HEK293 (cell line): ENCODE data around the gene C8A.
A peak's percentile ranks its signal among the peaks of the same experiment; 100 is the strongest.

Experiments used
- CTCF ChIA-PET: fragments of 350-600 bp; formaldehyde crosslinking; extraction: SDS; loops from one replicate; lab custom pipeline; 2021; ENCODE audit warnings: antibody characterized with exemption; lab: Yijun Ruan, JAX
- POLR2A ChIA-PET: fragments of 300-600 bp; formaldehyde crosslinking; extraction: SDS; loops from one replicate; lab custom pipeline; 2020; ENCODE audit warnings: antibody characterized with exemption, inconsistent platforms; lab: Yijun Ruan, JAX
- H3K27ac ChIP-seq: fragments of 200-500 bp; sonication (Bioruptor generic); 2 replicates; pipeline ENCODE4 v1.5.1; 2014; ENCODE audit warnings: low read depth, low read length, control low read depth, inconsistent platforms; ENCODE audit errors: extremely low read depth
- H3K36me3 ChIP-seq, 2 experiments: fragments of 200-500 bp in 1 of 2; sonication (Bioruptor generic) in 1 of 2; 1 replicate in 1 of 2; 2 replicates in 1 of 2; pipeline ENCODE4 v1.5.1; 2014 to 2017; ENCODE audit warnings: inconsistent platforms in 2 of 2, low read length in 2 of 2; ENCODE audit not compliant: control insufficient read depth in 2 of 2, insufficient read depth in 1 of 2
- H3K4me1 ChIP-seq: fragments of 200-500 bp; sonication (Bioruptor generic); 2 replicates; pipeline ENCODE4 v1.5.1; 2014; ENCODE audit warnings: mild to moderate bottlenecking, low read length, inconsistent platforms; ENCODE audit not compliant: control insufficient read depth, insufficient read depth
- H3K4me3 ChIP-seq: 2 replicates; pipeline ENCODE4 v1.5.1; 2011; ENCODE audit warnings: low read depth, mild to moderate bottlenecking, control low read depth, low read length, moderate library complexity
- H3K9me3 ChIP-seq: fragments of 200-500 bp; sonication (Bioruptor generic); 2 replicates; pipeline ENCODE4 v1.5.1; 2014; ENCODE audit warnings: low read depth, low read length, inconsistent platforms; ENCODE audit not compliant: control insufficient read depth, insufficient read depth
- IKZF3 ChIP-seq: fragments of 450-650 bp; IDR thresholded peaks from 2 replicates; pipeline ENCODE4 v1.5.0; 2018; ENCODE audit warnings: missing biosample characterization, mild to moderate bottlenecking, missing genetic modification characterization, moderate library complexity
- MEIS1 ChIP-seq: sonication (generic); formaldehyde crosslinking; IDR thresholded peaks from 2 replicates; pipeline ENCODE4 v1.8.1; 2022; ENCODE audit warnings: missing genetic modification reagents, mild to moderate bottlenecking, borderline replicate concordance
- MYNN ChIP-seq: fragments of 450-650 bp; formaldehyde crosslinking; IDR thresholded peaks from 2 replicates; pipeline ENCODE4 v1.5.1; 2016; ENCODE audit warnings: missing biosample characterization, missing genetic modification characterization, borderline replicate concordance
- MZF1 ChIP-seq: fragments of 450-650 bp; formaldehyde crosslinking; IDR thresholded peaks from 2 replicates; pipeline ENCODE4 v1.5.1; 2017; ENCODE audit warnings: missing biosample characterization, missing genetic modification characterization, borderline replicate concordance
- SETDB1 ChIP-seq: IDR thresholded peaks from one replicate; pipeline ENCODE4 v1.6.1; 2017; ENCODE audit warnings: mild to moderate bottlenecking, low read length, moderate library complexity, mixed read lengths; ENCODE audit not compliant: insufficient read length
- SP2 ChIP-seq: fragments of 450-650 bp; formaldehyde crosslinking; IDR thresholded peaks from 2 replicates; pipeline ENCODE4 v1.5.1; 2016; ENCODE audit warnings: missing biosample characterization, missing genetic modification characterization
- ZBTB48 ChIP-seq: fragments of 450-650 bp; formaldehyde crosslinking; IDR thresholded peaks from 2 replicates; pipeline ENCODE4 v1.5.1; 2016; ENCODE audit warnings: missing biosample characterization, missing genetic modification characterization
- ZBTB8A ChIP-seq: fragments of 450-650 bp; formaldehyde crosslinking; IDR thresholded peaks from 2 replicates; pipeline ENCODE4 v1.5.1; 2016; ENCODE audit warnings: missing biosample characterization, missing genetic modification characterization
- ZFP3 ChIP-seq: fragments of 450-650 bp; formaldehyde crosslinking; IDR thresholded peaks from 2 replicates; pipeline ENCODE4 v1.5.1; 2016; ENCODE audit warnings: low read depth, missing biosample characterization, missing genetic modification characterization
- ZFP41 ChIP-seq: fragments of 450-650 bp; formaldehyde crosslinking; IDR thresholded peaks from 2 replicates; pipeline ENCODE4 v1.5.1; 2016; ENCODE audit warnings: missing biosample characterization, missing genetic modification characterization, borderline replicate concordance
- ZFP69B ChIP-seq: fragments of 450-650 bp; formaldehyde crosslinking; IDR thresholded peaks from 2 replicates; pipeline ENCODE4 v1.5.1; 2016; ENCODE audit warnings: missing biosample characterization, missing genetic modification characterization
- ZNF155 ChIP-seq: fragments of 450-650 bp; formaldehyde crosslinking; IDR thresholded peaks from 2 replicates; pipeline ENCODE4 v1.5.1; 2016; ENCODE audit warnings: missing biosample characterization, missing genetic modification characterization
- ZNF274 ChIP-seq, 2 experiments: fragments of 200-500 bp in 1 of 2; fragments of 450-650 bp in 1 of 2; sonication (Bioruptor generic) in 1 of 2; formaldehyde crosslinking in 1 of 2; IDR thresholded peaks; 2 replicates each; pipeline versions ENCODE4 v1.5.1 to v1.6.1; 2014 to 2016; ENCODE audit warnings: borderline replicate concordance in 1 of 2, inconsistent platforms in 1 of 2, low read length in 1 of 2, missing biosample characterization in 1 of 2, missing genetic modification characterization in 1 of 2
- ZNF335 ChIP-seq: fragments of 450-650 bp; formaldehyde crosslinking; conservative IDR thresholded peaks from 2 replicates; pipeline ENCODE4 v1.5.1; 2016; ENCODE audit warnings: missing biosample characterization, missing genetic modification characterization
- ZNF404 ChIP-seq: fragments of 450-650 bp; formaldehyde crosslinking; IDR thresholded peaks from 2 replicates; pipeline ENCODE4 v1.5.1; 2017; ENCODE audit warnings: missing biosample characterization, missing genetic modification characterization
- ZNF548 ChIP-seq: fragments of 450-650 bp; formaldehyde crosslinking; IDR thresholded peaks from 2 replicates; pipeline ENCODE4 v1.5.1; 2016; ENCODE audit warnings: missing biosample characterization, missing genetic modification characterization
- ZNF596 ChIP-seq: fragments of 450-650 bp; IDR thresholded peaks from 2 replicates; pipeline ENCODE4 v1.5.0; 2018; ENCODE audit warnings: missing biosample characterization, mild to moderate bottlenecking, missing genetic modification characterization, moderate library complexity
- ZNF600 ChIP-seq: fragments of 450-650 bp; formaldehyde crosslinking; IDR thresholded peaks from 2 replicates; pipeline ENCODE4 v1.5.1; 2016; ENCODE audit warnings: missing biosample characterization, missing genetic modification characterization
- ZNF677 ChIP-seq: fragments of 450-650 bp; IDR thresholded peaks from 2 replicates; pipeline ENCODE4 v1.5.0; 2018; ENCODE audit warnings: missing biosample characterization, mild to moderate bottlenecking, missing genetic modification characterization, moderate library complexity
- ZNF792 ChIP-seq: fragments of 450-650 bp; formaldehyde crosslinking; IDR thresholded peaks from 2 replicates; pipeline ENCODE4 v1.5.1; 2016; ENCODE audit warnings: missing biosample characterization, missing genetic modification characterization
- TF ChIP-seq, protein P1 (sequence below): fragments of 450-650 bp; formaldehyde crosslinking; IDR thresholded peaks from 2 replicates; pipeline ENCODE4 v1.5.1; 2016; ENCODE audit warnings: missing biosample characterization, missing genetic modification characterization
- TF ChIP-seq, protein P2 (sequence below): fragments of 450-650 bp; formaldehyde crosslinking; IDR thresholded peaks from 2 replicates; pipeline ENCODE4 v1.5.1; 2016; ENCODE audit warnings: missing biosample characterization, missing genetic modification characterization
- TF ChIP-seq, protein P3 (sequence below): fragments of 450-650 bp; formaldehyde crosslinking; IDR thresholded peaks from 2 replicates; pipeline ENCODE4 v1.5.1; 2017; ENCODE audit warnings: missing biosample characterization, missing genetic modification characterization
- TF ChIP-seq, protein P4 (sequence below): fragments of 450-650 bp; formaldehyde crosslinking; IDR thresholded peaks from 2 replicates; pipeline ENCODE4 v1.5.1; 2016; ENCODE audit warnings: missing biosample characterization, missing genetic modification characterization

C8A gene

DNA sequence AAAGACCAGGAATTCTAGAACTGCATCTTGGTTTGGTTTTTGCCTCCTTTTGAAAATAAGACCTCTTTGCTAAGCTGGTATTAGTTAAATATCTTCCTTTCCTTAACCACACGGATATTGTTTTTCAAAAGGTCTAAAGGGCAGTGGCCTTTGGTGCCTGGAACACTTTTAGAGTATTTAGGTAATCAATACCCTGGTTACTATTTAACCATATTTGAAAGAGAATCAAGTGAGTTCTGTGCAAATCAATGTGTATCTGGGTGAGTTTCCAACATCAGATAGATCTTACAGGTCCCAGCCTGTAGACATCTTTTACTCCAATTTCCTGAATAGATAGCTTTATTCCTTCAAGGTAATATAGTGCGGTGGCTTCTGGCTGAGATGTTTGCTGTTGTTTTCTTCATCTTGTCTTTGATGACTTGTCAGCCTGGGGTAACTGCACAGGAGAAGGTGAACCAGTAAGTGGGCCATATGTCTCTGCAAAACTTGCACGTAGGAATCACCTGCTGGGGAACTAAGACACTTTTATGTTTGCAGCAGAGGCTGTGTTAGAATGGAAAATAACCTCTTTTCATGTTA is at the start of gene C8A:
Gene C8A, plus strand, starts transcription at position 277 of the 579 bp plus-strand sequence. Its CDS starts 105 bp downstream, at position 382.
- no peaks in the 10 kb centered on the region for H3K4me1 ChIP-seq
- TF ChIP-seq ZNF404 (no peak), MEIS1 (CRISPR knock-in tag) (no peak), ZNF677 (no peak), ZNF155 (tag by site-specific recombination) (no peak), MYNN (no peak), ZBTB48 (tag by site-specific recombination) (no peak), ZNF792 (no peak), ZNF274 (IDR thresholded peaks at IDR 0.05; ENCODE audit: low read length) (no peak), ZNF274 (tag by site-specific recombination; IDR thresholded peaks at IDR 0.05; ENCODE audit: borderline replicate concordance) (no peak), ZNF600 (tag by site-specific recombination) (no peak), ZFP69B (no peak), ZBTB8A (tag by site-specific recombination) (no peak), SP2 (no peak), MZF1 (no peak), SETDB1 (no peak)
- TF ChIP-seq, protein P1, sequence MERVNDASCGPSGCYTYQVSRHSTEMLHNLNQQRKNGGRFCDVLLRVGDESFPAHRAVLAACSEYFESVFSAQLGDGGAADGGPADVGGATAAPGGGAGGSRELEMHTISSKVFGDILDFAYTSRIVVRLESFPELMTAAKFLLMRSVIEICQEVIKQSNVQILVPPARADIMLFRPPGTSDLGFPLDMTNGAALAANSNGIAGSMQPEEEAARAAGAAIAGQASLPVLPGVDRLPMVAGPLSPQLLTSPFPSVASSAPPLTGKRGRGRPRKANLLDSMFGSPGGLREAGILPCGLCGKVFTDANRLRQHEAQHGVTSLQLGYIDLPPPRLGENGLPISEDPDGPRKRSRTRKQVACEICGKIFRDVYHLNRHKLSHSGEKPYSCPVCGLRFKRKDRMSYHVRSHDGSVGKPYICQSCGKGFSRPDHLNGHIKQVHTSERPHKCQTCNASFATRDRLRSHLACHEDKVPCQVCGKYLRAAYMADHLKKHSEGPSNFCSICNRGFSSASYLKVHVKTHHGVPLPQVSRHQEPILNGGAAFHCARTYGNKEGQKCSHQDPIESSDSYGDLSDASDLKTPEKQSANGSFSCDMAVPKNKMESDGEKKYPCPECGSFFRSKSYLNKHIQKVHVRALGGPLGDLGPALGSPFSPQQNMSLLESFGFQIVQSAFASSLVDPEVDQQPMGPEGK (tag by site-specific recombination), result no peak
- TF ChIP-seq, protein P2, sequence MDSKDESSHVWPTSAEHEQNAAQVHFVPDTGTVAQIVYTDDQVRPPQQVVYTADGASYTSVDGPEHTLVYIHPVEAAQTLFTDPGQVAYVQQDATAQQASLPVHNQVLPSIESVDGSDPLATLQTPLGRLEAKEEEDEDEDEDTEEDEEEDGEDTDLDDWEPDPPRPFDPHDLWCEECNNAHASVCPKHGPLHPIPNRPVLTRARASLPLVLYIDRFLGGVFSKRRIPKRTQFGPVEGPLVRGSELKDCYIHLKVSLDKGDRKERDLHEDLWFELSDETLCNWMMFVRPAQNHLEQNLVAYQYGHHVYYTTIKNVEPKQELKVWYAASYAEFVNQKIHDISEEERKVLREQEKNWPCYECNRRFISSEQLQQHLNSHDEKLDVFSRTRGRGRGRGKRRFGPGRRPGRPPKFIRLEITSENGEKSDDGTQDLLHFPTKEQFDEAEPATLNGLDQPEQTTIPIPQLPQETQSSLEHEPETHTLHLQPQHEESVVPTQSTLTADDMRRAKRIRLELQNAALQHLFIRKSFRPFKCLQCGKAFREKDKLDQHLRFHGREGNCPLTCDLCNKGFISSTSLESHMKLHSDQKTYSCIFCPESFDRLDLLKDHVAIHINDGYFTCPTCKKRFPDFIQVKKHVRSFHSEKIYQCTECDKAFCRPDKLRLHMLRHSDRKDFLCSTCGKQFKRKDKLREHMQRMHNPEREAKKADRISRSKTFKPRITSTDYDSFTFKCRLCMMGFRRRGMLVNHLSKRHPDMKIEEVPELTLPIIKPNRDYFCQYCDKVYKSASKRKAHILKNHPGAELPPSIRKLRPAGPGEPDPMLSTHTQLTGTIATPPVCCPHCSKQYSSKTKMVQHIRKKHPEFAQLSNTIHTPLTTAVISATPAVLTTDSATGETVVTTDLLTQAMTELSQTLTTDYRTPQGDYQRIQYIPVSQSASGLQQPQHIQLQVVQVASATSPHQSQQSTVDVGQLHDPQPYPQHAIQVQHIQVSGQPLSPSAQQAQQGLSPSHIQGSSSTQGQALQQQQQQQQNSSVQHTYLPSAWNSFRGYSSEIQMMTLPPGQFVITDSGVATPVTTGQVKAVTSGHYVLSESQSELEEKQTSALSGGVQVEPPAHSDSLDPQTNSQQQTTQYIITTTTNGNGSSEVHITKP, result no peak
- no peaks in the 10 kb centered on the region for H3K9me3 ChIP-seq
- no peaks in the 10 kb centered on the region for H3K36me3 ChIP-seq
- POLR2A ChIA-PET, result no interaction called here
- H3K4me3 ChIP-seq, result no peak within 1 kb of the TSS
- CTCF ChIA-PET, result interaction anchor here (1.1 kb wide), 1 partner anchor 15 kb away, joined by 4 read pairs; no protein-coding TSS in a partner anchor
- H3K27ac ChIP-seq, result no peak within 1 kb of the TSS

DNA sequence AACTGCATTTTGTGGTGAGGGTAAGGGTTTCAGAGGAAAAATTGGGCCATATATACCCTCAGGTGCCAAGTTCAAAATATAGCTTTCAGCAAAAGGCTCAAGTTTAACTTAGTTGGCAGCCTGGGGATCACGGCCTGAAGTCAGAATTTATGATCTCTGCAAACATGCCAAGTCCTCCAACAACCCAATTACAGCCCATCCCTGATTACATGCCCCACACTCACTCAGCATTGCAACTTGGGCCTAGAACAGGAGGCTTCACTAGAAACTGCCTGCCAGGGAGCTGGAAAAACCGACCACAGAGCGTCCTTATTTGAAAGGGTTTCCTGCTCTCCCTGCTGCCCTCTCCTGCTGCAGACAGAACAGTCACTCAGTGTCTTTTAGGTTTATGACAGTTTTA is 47.8 kb upstream of the C8A start:
- ChIA-PET CTCF (interaction anchor here (0.6 to 4.1 kb wide), 2 partner anchors 14 to 72 kb away, joined by 3 to 28 read pairs; partner anchors contain the start of gene FYB2), POLR2A (no interaction called here)
- Histone ChIP-seq H3K4me1 (no peaks in the 10 kb centered on the region), H3K4me3 (no peak overlapping the region), H3K9me3 (no peaks in the 10 kb centered on the region), H3K36me3 (no peaks in the 10 kb centered on the region), H3K27ac (no peak overlapping the region)
- no peak for TF ChIP-seq ZNF596
- TF ChIP-seq, protein P1 (tag by site-specific recombination), result no peak
- TF ChIP-seq ZFP3 (tag by site-specific recombination), result no peak
- peak; percentile 42 for TF ChIP-seq ZNF335 (tag by site-specific recombination)
- TF ChIP-seq ZNF548, result no peak
- TF ChIP-seq ZFP41 (tag by site-specific recombination), result no peak
- TF ChIP-seq IKZF3 (tag by site-specific recombination), result no peak
- TF ChIP-seq, protein P3, sequence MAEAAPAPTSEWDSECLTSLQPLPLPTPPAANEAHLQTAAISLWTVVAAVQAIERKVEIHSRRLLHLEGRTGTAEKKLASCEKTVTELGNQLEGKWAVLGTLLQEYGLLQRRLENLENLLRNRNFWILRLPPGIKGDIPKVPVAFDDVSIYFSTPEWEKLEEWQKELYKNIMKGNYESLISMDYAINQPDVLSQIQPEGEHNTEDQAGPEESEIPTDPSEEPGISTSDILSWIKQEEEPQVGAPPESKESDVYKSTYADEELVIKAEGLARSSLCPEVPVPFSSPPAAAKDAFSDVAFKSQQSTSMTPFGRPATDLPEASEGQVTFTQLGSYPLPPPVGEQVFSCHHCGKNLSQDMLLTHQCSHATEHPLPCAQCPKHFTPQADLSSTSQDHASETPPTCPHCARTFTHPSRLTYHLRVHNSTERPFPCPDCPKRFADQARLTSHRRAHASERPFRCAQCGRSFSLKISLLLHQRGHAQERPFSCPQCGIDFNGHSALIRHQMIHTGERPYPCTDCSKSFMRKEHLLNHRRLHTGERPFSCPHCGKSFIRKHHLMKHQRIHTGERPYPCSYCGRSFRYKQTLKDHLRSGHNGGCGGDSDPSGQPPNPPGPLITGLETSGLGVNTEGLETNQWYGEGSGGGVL (tag by site-specific recombination), result no peak
- TF ChIP-seq, protein P4, sequence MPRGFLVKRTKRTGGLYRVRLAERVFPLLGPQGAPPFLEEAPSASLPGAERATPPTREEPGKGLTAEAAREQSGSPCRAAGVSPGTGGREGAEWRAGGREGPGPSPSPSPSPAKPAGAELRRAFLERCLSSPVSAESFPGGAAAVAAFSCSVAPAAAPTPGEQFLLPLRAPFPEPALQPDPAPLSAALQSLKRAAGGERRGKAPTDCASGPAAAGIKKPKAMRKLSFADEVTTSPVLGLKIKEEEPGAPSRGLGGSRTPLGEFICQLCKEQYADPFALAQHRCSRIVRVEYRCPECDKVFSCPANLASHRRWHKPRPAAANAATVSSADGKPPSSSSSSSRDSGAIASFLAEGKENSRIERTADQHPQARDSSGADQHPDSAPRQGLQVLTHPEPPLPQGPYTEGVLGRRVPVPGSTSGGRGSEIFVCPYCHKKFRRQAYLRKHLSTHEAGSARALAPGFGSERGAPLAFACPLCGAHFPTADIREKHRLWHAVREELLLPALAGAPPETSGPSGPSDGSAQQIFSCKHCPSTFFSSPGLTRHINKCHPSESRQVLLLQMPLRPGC (tag by site-specific recombination), result no peak
- TF ChIP-seq MZF1, result peak; percentile 62; the same call in 1 of the 2 replicates
